ENCODE measurements around the gene ADAMTSL1. TPM values are rescaled to one million over a fixed set of nuclear protein-coding genes. Genes with fewer than 3 reads are reported as not detected.

Gene ADAMTSL1
- total and polyA plus RNA-seq, 4 donors, result 0.31 to 3.4 (median 1.9) TPM

DNA sequence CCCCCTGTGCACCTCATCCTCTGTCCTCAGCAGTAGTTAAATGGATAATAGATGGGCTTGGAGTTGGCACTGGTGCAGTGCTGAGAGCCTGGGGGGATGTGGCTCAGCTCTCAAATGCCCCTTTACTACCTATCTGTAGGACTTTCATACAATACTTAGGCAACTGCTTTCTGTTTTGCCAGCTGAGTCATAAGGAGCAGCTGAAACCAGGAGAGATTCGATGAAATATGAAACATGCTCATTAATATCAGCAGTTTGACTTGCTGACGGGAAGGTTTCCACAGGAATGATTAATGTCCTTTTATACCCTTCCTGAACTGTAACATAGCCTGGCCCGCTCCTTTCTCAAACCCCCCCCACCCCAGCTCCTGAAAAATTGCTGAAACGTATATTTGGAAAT lies 416.4 kb downstream of the ADAMTSL1 start:
- Histone ChIP-seq H3K9me3 (ENCODE audit: control insufficient read depth in 4 of 4, low read length in 3 of 4) (peaks cover 0 to 6% (median under 1%) of the 10 kb centered on the region in 4 donors), H3K27ac (ENCODE audit: low read depth in 1 of 2, low read length in 2 of 2) (no peak overlapping the region), H3K27me3 (ENCODE audit: control insufficient read depth in 4 of 4, insufficient read depth in 4 of 4, low read length in 3 of 4) (no peaks in the 10 kb centered on the region), H3K4me1 (ENCODE audit: control insufficient read depth in 4 of 4, insufficient read depth in 4 of 4, low read length in 3 of 4) (no peaks in the 10 kb centered on the region), H3K9ac (ENCODE audit: low read depth in 1 of 2, low read length in 2 of 2) (no peak overlapping the region), H3K4me3 (ENCODE audit: low read depth in 1 of 3, low read length in 3 of 3) (no peak overlapping the region), H3K36me3 (ENCODE audit: control insufficient read depth in 4 of 4, insufficient read depth in 3 of 4, low read depth in 1 of 4, low read length in 3 of 4) (no peaks in the 10 kb centered on the region)
- 76% methylated on average over 4 of the region's 4 CpGs for WGBS
- TF ChIP-seq RAD21 (IDR thresholded peaks at IDR 0.05) (no peak), JUND (IDR thresholded peaks at IDR 0.05) (no peak)
- no peak for DNase-seq (ENCODE audit: low spot score)

DNA sequence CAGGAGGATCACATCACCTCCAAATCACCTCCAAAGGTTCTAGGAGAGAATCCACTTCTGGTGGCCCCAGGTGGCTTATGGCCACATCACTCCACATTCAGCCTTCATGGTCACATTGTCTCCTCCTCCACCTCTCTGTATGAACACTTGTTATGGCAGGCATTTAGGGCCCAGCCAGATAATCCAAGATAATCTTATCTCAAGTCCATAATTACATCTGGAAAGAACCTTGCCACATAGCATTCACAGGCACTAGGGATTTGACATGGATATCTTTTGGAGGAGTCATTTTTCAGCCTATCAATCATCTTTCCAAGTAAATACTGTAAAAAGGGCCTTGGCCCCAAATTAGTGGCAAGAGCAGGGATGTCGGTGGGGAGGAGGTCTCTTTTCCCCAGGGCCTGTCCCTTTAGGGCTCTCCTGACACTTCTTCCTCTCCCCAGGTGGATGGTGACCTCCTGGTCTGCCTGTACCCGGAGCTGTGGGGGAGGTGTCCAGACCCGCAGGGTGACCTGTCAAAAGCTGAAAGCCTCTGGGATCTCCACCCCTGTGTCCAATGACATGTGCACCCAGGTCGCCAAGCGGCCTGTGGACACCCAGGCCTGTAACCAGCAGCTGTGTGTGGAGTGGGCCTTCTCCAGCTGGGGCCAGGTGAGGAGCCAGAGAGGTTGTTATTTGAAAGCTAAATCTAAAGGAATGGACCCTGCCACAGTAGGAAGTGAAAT lies 418.2 kb downstream of the ADAMTSL1 start:
- no peak for DNase-seq (ENCODE audit: low spot score)
- Histone ChIP-seq H3K27me3 (ENCODE audit: control insufficient read depth in 4 of 4, insufficient read depth in 4 of 4, low read length in 3 of 4) (no peaks in the 10 kb centered on the region), H3K36me3 (ENCODE audit: control insufficient read depth in 4 of 4, insufficient read depth in 3 of 4, low read depth in 1 of 4, low read length in 3 of 4) (no peaks in the 10 kb centered on the region), H3K9me3 (ENCODE audit: control insufficient read depth in 4 of 4, low read length in 3 of 4) (peaks cover 0 to 15% (median 8%) of the 10 kb centered on the region in 4 donors), H3K27ac (ENCODE audit: low read depth in 1 of 2, low read length in 2 of 2) (no peak overlapping the region), H3K4me1 (ENCODE audit: control insufficient read depth in 4 of 4, insufficient read depth in 4 of 4, low read length in 3 of 4) (no peaks in the 10 kb centered on the region), H3K9ac (ENCODE audit: low read depth in 1 of 2, low read length in 2 of 2) (no peak overlapping the region), H3K4me3 (ENCODE audit: low read depth in 1 of 3, low read length in 3 of 3) (no peak overlapping the region)
- 93% methylated on average over 5 of the region's 5 CpGs for WGBS
- TF ChIP-seq, protein P1, sequence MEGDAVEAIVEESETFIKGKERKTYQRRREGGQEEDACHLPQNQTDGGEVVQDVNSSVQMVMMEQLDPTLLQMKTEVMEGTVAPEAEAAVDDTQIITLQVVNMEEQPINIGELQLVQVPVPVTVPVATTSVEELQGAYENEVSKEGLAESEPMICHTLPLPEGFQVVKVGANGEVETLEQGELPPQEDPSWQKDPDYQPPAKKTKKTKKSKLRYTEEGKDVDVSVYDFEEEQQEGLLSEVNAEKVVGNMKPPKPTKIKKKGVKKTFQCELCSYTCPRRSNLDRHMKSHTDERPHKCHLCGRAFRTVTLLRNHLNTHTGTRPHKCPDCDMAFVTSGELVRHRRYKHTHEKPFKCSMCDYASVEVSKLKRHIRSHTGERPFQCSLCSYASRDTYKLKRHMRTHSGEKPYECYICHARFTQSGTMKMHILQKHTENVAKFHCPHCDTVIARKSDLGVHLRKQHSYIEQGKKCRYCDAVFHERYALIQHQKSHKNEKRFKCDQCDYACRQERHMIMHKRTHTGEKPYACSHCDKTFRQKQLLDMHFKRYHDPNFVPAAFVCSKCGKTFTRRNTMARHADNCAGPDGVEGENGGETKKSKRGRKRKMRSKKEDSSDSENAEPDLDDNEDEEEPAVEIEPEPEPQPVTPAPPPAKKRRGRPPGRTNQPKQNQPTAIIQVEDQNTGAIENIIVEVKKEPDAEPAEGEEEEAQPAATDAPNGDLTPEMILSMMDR (IDR thresholded peaks at IDR 0.05; ENCODE audit: low read depth, low read length, missing input control), result no peak
- TF ChIP-seq JUND (IDR thresholded peaks at IDR 0.05), result no peak
- no peak for TF ChIP-seq RAD21 (IDR thresholded peaks at IDR 0.05)
- TF ChIP-seq YY1 (IDR thresholded peaks at IDR 0.05), result no peak
- TF ChIP-seq NR2F2 (IDR thresholded peaks at IDR 0.05), result no peak
- TF ChIP-seq RXRA (IDR thresholded peaks at IDR 0.05), result no peak
- TF ChIP-seq, protein P2, sequence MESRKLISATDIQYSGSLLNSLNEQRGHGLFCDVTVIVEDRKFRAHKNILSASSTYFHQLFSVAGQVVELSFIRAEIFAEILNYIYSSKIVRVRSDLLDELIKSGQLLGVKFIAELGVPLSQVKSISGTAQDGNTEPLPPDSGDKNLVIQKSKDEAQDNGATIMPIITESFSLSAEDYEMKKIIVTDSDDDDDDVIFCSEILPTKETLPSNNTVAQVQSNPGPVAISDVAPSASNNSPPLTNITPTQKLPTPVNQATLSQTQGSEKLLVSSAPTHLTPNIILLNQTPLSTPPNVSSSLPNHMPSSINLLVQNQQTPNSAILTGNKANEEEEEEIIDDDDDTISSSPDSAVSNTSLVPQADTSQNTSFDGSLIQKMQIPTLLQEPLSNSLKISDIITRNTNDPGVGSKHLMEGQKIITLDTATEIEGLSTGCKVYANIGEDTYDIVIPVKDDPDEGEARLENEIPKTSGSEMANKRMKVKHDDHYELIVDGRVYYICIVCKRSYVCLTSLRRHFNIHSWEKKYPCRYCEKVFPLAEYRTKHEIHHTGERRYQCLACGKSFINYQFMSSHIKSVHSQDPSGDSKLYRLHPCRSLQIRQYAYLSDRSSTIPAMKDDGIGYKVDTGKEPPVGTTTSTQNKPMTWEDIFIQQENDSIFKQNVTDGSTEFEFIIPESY (IDR thresholded peaks at IDR 0.05), result no peak
- TF ChIP-seq SP1 (IDR thresholded peaks at IDR 0.05), result no peak
- TF ChIP-seq GABPA (IDR thresholded peaks at IDR 0.05 in 1 of 2, conservative IDR thresholded peaks at IDR 0.05 in 1 of 2), result no peak

DNA sequence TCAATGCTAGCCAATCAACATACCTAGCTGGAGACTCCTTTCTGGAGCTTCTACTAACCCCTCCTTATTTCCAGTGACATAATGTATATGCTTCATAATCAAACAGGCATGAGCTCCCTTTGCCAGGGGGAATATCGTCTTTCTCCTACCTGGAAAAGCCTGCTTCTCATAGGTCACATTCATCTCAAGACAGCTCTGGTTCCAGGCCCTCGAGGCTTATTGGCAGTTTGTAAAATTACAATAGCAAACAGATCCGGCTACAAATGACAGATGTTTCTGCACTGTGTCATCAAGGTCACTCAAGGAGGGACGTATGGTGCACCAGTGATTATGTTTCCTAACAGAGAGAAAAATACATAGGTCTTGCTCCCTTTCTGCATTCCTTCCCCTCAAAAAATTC lies 419.1 kb downstream of the ADAMTSL1 start:
- DNase-seq (ENCODE audit: low spot score), result no peak
- Histone ChIP-seq H3K4me1 (ENCODE audit: control insufficient read depth in 4 of 4, insufficient read depth in 4 of 4, low read length in 3 of 4) (no peaks in the 10 kb centered on the region), H3K9ac (ENCODE audit: low read depth in 1 of 2, low read length in 2 of 2) (no peak overlapping the region), H3K36me3 (ENCODE audit: control insufficient read depth in 4 of 4, insufficient read depth in 3 of 4, low read depth in 1 of 4, low read length in 3 of 4) (no peaks in the 10 kb centered on the region), H3K27ac (ENCODE audit: low read depth in 1 of 2, low read length in 2 of 2) (no peak overlapping the region), H3K4me3 (ENCODE audit: low read depth in 1 of 3, low read length in 3 of 3) (no peak overlapping the region), H3K9me3 (ENCODE audit: control insufficient read depth in 4 of 4, low read length in 3 of 4) (peaks cover 0 to 16% (median 8%) of the 10 kb centered on the region in 4 donors), H3K27me3 (ENCODE audit: control insufficient read depth in 4 of 4, insufficient read depth in 4 of 4, low read length in 3 of 4) (no peaks in the 10 kb centered on the region)
- WGBS, result 65% methylated on average over 4 of the region's 4 CpGs
- TF ChIP-seq YY1 (IDR thresholded peaks at IDR 0.05) (no peak), HNF4A (conservative IDR thresholded peaks at IDR 0.05) (no peak), RXRA (IDR thresholded peaks at IDR 0.05) (no peak), HNF4G (IDR thresholded peaks at IDR 0.05) (no peak), NR2F2 (IDR thresholded peaks at IDR 0.05) (no peak), FOXA1 (IDR thresholded peaks at IDR 0.05) (no peak), JUND (IDR thresholded peaks at IDR 0.05) (no peak), SP1 (IDR thresholded peaks at IDR 0.05) (no peak), TAF1 (conservative IDR thresholded peaks at IDR 0.05) (no peak), FOXA2 (IDR thresholded peaks at IDR 0.05) (no peak), EGR1 (IDR thresholded peaks at IDR 0.05; ENCODE audit: low read depth in 2 of 2) (no peak), GABPA (IDR thresholded peaks at IDR 0.05 in 1 of 2, conservative IDR thresholded peaks at IDR 0.05 in 1 of 2) (no peak)
- TF ChIP-seq, protein P1 (IDR thresholded peaks at IDR 0.05; ENCODE audit: low read depth, low read length, missing input control), result no peak
- TF ChIP-seq, protein P3, sequence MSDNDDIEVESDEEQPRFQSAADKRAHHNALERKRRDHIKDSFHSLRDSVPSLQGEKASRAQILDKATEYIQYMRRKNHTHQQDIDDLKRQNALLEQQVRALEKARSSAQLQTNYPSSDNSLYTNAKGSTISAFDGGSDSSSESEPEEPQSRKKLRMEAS (IDR thresholded peaks at IDR 0.05), result no peak
